ENCODE measurements around the gene MARCHF7. TPM values are rescaled to one million over a fixed set of nuclear protein-coding genes. Genes with fewer than 3 reads are reported as not detected.

The MARCHF7 gene
- total RNA-seq, 1 donor from 2014 or later: 131 TPM

- Mint-ChIP-seq H3K27me3 (ENCODE audit: low read depth) (no peaks in the 10 kb centered on the region), H3K4me1 (peaks cover 25% of the 10 kb centered on the region), H3K36me3 (peaks cover 9% of the 10 kb centered on the region), H3K9me3 (no peaks in the 10 kb centered on the region), H3K4me3 (no peak overlapping the region), H3K27ac (no peak overlapping the region)
- DNase-seq (ENCODE audit: low spot score in 2 of 2, unreplicated experiment in 2 of 2): no peak
- no peak for TF ChIP-seq CTCF (IDR thresholded peaks at IDR 0.05; ENCODE audit: unreplicated experiment)
Observed at GRCh38 chr2:159708066-159708760, 4.1 kb upstream of the MARCHF7 start.

- H3K27me3 Mint-ChIP-seq (ENCODE audit: low read depth): no peaks in the 10 kb centered on the region
- peak overlapping the region; percentile 13 for H3K4me3 Mint-ChIP-seq
- peak overlapping the region; percentile 31 for H3K27ac Mint-ChIP-seq
- H3K9me3 Mint-ChIP-seq: no peaks in the 10 kb centered on the region
- DNase-seq (ENCODE audit: low spot score in 2 of 2, unreplicated experiment in 2 of 2): no peak
- H3K4me1 Mint-ChIP-seq: peaks cover 46% of the 10 kb centered on the region
- peaks cover 9% of the 10 kb centered on the region for H3K36me3 Mint-ChIP-seq
- TF ChIP-seq CTCF (IDR thresholded peaks at IDR 0.05; ENCODE audit: unreplicated experiment): no peak
Observed at GRCh38 chr2:159710601-159711180, 1.6 kb upstream of the MARCHF7 start.

GRCh38 chr2:159711562-159712142, 654 bp upstream of the MARCHF7 start:
- Mint-ChIP-seq H3K27ac (peak overlapping the region; percentile 94), H3K4me3 (peak overlapping the region; percentile 100), H3K9me3 (no peaks in the 10 kb centered on the region), H3K4me1 (peaks cover 44% of the 10 kb centered on the region), H3K36me3 (peaks cover 14% of the 10 kb centered on the region), H3K27me3 (ENCODE audit: low read depth) (no peaks in the 10 kb centered on the region)
- DNase-seq (ENCODE audit: low spot score in 2 of 2, unreplicated experiment in 2 of 2): no peak
- no peak for TF ChIP-seq CTCF (IDR thresholded peaks at IDR 0.05; ENCODE audit: unreplicated experiment)

GRCh38 chr2:159712929-159713420, 669 bp downstream of the MARCHF7 start:
- H3K4me3 Mint-ChIP-seq: peak overlapping the region; percentile 100
- H3K27me3 Mint-ChIP-seq (ENCODE audit: low read depth): no peaks in the 10 kb centered on the region
- DNase-seq (ENCODE audit: low spot score in 2 of 2, unreplicated experiment in 2 of 2): no peak
- H3K4me1 Mint-ChIP-seq: peaks cover 49% of the 10 kb centered on the region
- peak overlapping the region; percentile 100 for H3K27ac Mint-ChIP-seq
- H3K36me3 Mint-ChIP-seq: peaks cover 18% of the 10 kb centered on the region
- no peaks in the 10 kb centered on the region for H3K9me3 Mint-ChIP-seq
- no peak for TF ChIP-seq CTCF (IDR thresholded peaks at IDR 0.05; ENCODE audit: unreplicated experiment)

GRCh38 chr2:159713631-159714246, 1.4 kb downstream of the MARCHF7 start:
- Mint-ChIP-seq H3K4me1 (peaks cover 50% of the 10 kb centered on the region), H3K4me3 (peak overlapping the region; percentile 100), H3K27me3 (ENCODE audit: low read depth) (no peaks in the 10 kb centered on the region), H3K27ac (peak overlapping the region; percentile 100), H3K9me3 (no peaks in the 10 kb centered on the region), H3K36me3 (peaks cover 18% of the 10 kb centered on the region)
- DNase-seq (ENCODE audit: low spot score in 2 of 2, unreplicated experiment in 2 of 2): no peak
- no peak for TF ChIP-seq CTCF (IDR thresholded peaks at IDR 0.05; ENCODE audit: unreplicated experiment)

Measured in mesothelial cell of epicardium (in vitro differentiated cells).